Nephron (organoid): ENCODE results near the gene COX19.

ENCODE experiments used
- H3K27ac Mint-ChIP-seq, 3 experiments: 2 replicates each; pipeline ENCODE4 v1.8.0; 2020; ENCODE audit warnings: mixed read lengths in 3 of 3, mild to moderate bottlenecking in 2 of 3, moderate library complexity in 1 of 3
- H3K27me3 Mint-ChIP-seq: 2 replicates; pipeline ENCODE4 v1.8.0; 2021; ENCODE audit warnings: low read depth, mild to moderate bottlenecking, moderate library complexity, mixed read lengths
- H3K36me3 Mint-ChIP-seq: 2 replicates; pipeline ENCODE4 v1.8.0; 2020; ENCODE audit warnings: low read depth, mixed read lengths
- H3K4me1 Mint-ChIP-seq: 2 replicates; pipeline ENCODE4 v1.8.0; 2020; ENCODE audit warnings: mixed read lengths
- H3K4me3 Mint-ChIP-seq, 3 experiments: 2 replicates each; pipeline ENCODE4 v1.8.0; 2020; ENCODE audit warnings: mild to moderate bottlenecking in 3 of 3, mixed read lengths in 3 of 3, moderate library complexity in 2 of 3
- H3K9me3 Mint-ChIP-seq: 2 replicates; pipeline ENCODE4 v1.8.0; 2020; ENCODE audit warnings: mixed read lengths
- CTCF ChIP-seq, 3 experiments: fragments of 200-600 bp; sonication (generic); IDR thresholded peaks; one replicate each; pipeline ENCODE4 v1.5.0; 2021; ENCODE audit warnings: antibody characterized with exemption in 3 of 3; ENCODE audit not compliant: unreplicated experiment in 3 of 3

COX19 gene

GRCh38 chr7:999941-1000935 lies 24.9 kb upstream of the COX19 start:
- peaks cover 6% of the 10 kb centered on the region for H3K4me1 Mint-ChIP-seq
- no peaks in the 10 kb centered on the region for H3K27me3 Mint-ChIP-seq
- no peak overlapping the region for H3K4me3 Mint-ChIP-seq
- H3K9me3 Mint-ChIP-seq, result no peaks in the 10 kb centered on the region
- TF ChIP-seq CTCF (IDR thresholded peaks at IDR 0.05; ENCODE audit: unreplicated experiment in 3 of 3), result no peak
- no peak overlapping the region for H3K27ac Mint-ChIP-seq
- H3K36me3 Mint-ChIP-seq, result peaks cover 3% of the 10 kb centered on the region

DNA sequence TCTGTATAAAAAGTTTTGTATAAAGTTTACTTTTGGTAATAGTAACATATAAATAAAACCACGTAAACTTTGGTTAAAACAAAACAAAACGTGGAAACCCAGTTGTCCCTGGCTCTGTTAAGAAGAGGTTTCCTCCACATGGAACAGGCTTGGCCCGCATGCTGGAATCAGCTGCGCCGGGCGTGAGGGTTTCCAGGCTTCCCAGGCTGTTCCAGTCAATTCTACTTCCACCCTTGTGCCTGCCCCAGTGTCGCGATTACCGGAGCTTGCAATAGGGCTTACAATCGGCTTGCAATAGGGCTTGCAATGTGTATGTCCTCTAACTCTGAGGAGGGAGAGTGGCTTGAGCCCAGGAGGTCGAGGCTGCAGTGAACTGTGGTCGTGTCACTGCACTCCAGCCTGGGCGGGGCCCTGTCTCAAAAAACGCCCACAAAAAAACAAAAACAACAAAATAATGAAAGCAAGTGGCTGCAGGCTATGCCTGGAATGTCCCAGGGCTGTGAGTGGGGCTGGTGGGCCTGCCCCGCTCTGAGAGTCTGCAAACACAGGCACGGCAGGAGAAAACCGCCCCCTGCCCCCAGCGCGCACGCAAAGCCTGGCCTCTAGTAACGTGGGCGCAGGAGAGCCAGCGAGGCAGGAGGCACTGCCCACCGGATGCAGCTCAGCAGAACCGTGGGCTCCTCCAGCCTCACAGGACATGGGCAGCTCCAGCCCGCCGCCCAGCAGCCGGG lies 24.0 kb upstream of the COX19 start:
- H3K4me1 Mint-ChIP-seq, result peaks cover 6% of the 10 kb centered on the region
- H3K27me3 Mint-ChIP-seq, result no peaks in the 10 kb centered on the region
- H3K36me3 Mint-ChIP-seq, result peaks cover 3% of the 10 kb centered on the region

GRCh38 chr7:997404-998395 lies 22.4 kb upstream of the COX19 start:
- Mint-ChIP-seq H3K4me1 (peaks cover 13% of the 10 kb centered on the region), H3K9me3 (no peaks in the 10 kb centered on the region), H3K27ac (no peak overlapping the region), H3K36me3 (peaks cover 3% of the 10 kb centered on the region), H3K27me3 (peaks cover 4% of the 10 kb centered on the region), H3K4me3 (no peak overlapping the region)
- TF ChIP-seq CTCF (IDR thresholded peaks at IDR 0.05; ENCODE audit: unreplicated experiment in 3 of 3), result no peak

More for the DNA sequence above, 24.0 kb upstream of the COX19 start:
- H3K9me3 Mint-ChIP-seq, result no peaks in the 10 kb centered on the region
- H3K27ac Mint-ChIP-seq, result no peak overlapping the region
- TF ChIP-seq CTCF (IDR thresholded peaks at IDR 0.05; ENCODE audit: unreplicated experiment in 3 of 3), result no peak
- H3K4me3 Mint-ChIP-seq, result no peak overlapping the region

GRCh38 chr7:996079-996872 lies 20.9 kb upstream of the COX19 start:
- H3K27ac Mint-ChIP-seq, result no peak overlapping the region
- peaks cover 3% of the 10 kb centered on the region for H3K36me3 Mint-ChIP-seq
- no peak overlapping the region for H3K4me3 Mint-ChIP-seq
- H3K4me1 Mint-ChIP-seq, result peaks cover 18% of the 10 kb centered on the region
- no peak for TF ChIP-seq CTCF (IDR thresholded peaks at IDR 0.05; ENCODE audit: unreplicated experiment in 3 of 3)
- peaks cover 4% of the 10 kb centered on the region for H3K27me3 Mint-ChIP-seq
- H3K9me3 Mint-ChIP-seq, result no peaks in the 10 kb centered on the region

GRCh38 chr7:995571-995970 lies 20.2 kb upstream of the COX19 start:
- H3K27me3 Mint-ChIP-seq, result peaks cover 4% of the 10 kb centered on the region

More at GRCh38 chr7:995571-995970, 20.2 kb upstream of the COX19 start:
- Mint-ChIP-seq H3K4me3 (no peak overlapping the region), H3K4me1 (peaks cover 19% of the 10 kb centered on the region), H3K36me3 (peaks cover 3% of the 10 kb centered on the region), H3K9me3 (no peaks in the 10 kb centered on the region), H3K27ac (no peak overlapping the region)
- TF ChIP-seq CTCF (IDR thresholded peaks at IDR 0.05; ENCODE audit: unreplicated experiment in 3 of 3), result no peak
